Cardiac muscle cell (in vitro differentiated cells and primary cell): ENCODE results near the gene DDX54. TPM values are rescaled to one million over a fixed set of nuclear protein-coding genes. Genes with fewer than 3 reads are reported as not detected.

Source experiments
- DNase-seq, 2 donors: peaks; one replicate each; pipeline versions ENCODE4 v3.0.0 to v3.0.0-alpha.2; 2010 to 2017; ENCODE audit warnings: low read depth in 1 of 2, low spot score in 1 of 2
- H3K27ac ChIP-seq: fragments of 200-600 bp; sonication (generic); 2 replicates; pipeline ENCODE4 v1.5.1; 2016
- H3K27me3 ChIP-seq: fragments of 200-600 bp; sonication (generic); 2 replicates; pipeline ENCODE4 v1.6.0; 2016; ENCODE audit warnings: control low read depth
- H3K36me3 ChIP-seq: fragments of 200-600 bp; sonication (generic); 2 replicates; pipeline ENCODE4 v1.5.1; 2016; ENCODE audit warnings: control low read depth
- H3K4me1 ChIP-seq: fragments of 200-600 bp; sonication (generic); 2 replicates; pipeline ENCODE4 v1.8.1; 2017; ENCODE audit warnings: low read depth, mild to moderate bottlenecking, mixed run types
- H3K4me3 ChIP-seq: fragments of 200-600 bp; sonication (generic); 2 replicates; pipeline ENCODE4 v1.5.1; 2016; ENCODE audit warnings: mild to moderate bottlenecking
- H3K9me3 ChIP-seq: fragments of 200-600 bp; sonication (generic); 2 replicates; pipeline ENCODE4 v1.5.1; 2017; ENCODE audit warnings: low read depth, mild to moderate bottlenecking, control low read depth
- CTCF ChIP-seq: IDR thresholded peaks from 2 replicates; pipeline ENCODE4 v1.5.1; 2012; ENCODE audit warnings: low read depth, mild to moderate bottlenecking, low read length
- polyA plus RNA-seq: library from polyadenylated mRNA; unstranded; fragments of >200 nt; fragmentation: Nextera tagmentation; extraction: Ambion mirVana; gene quantifications from 2 replicates; pipeline ENCODE4 v1.2.1, GENCODE V29; 2016
- total RNA-seq: library from RNA; depleted of rRNA; stranded (reverse); fragments of >200 nt; gene quantifications from 2 replicates; pipeline ENCODE4 v1.2.3, GENCODE V29; 2016

DDX54 gene
- total and polyA plus RNA-seq, 2 experiments from 2014 or later = 49.2 to 148 TPM

GRCh38 chr12:113191227-113191626 is 5.9 kb upstream of the DDX54 start:
- Histone ChIP-seq H3K4me3 (no peak overlapping the region), H3K27me3 (no peaks in the 10 kb centered on the region), H3K36me3 (no peaks in the 10 kb centered on the region), H3K27ac (no peak overlapping the region), H3K4me1 (peaks cover 4% of the 10 kb centered on the region), H3K9me3 (no peaks in the 10 kb centered on the region)
- DNase-seq = no peak
- TF ChIP-seq CTCF = no peak

- Histone ChIP-seq H3K9me3 (no peaks in the 10 kb centered on the region), H3K27ac (peak overlapping the region; percentile 52)
- TF ChIP-seq CTCF = no peak
Measured at GRCh38 chr12:113190761-113191160, 5.5 kb upstream of the DDX54 start.

GRCh38 chr12:113189361-113189760 is 4.1 kb upstream of the DDX54 start:
- H3K27ac ChIP-seq = no peak overlapping the region
- H3K36me3 ChIP-seq = no peaks in the 10 kb centered on the region
- no peak for DNase-seq
- H3K4me1 ChIP-seq = peaks cover 4% of the 10 kb centered on the region
- H3K9me3 ChIP-seq = no peaks in the 10 kb centered on the region
- no peak overlapping the region for H3K4me3 ChIP-seq
- TF ChIP-seq CTCF = no peak
- H3K27me3 ChIP-seq = no peaks in the 10 kb centered on the region

More at GRCh38 chr12:113190761-113191160, 5.5 kb upstream of the DDX54 start:
- H3K27me3 ChIP-seq = no peaks in the 10 kb centered on the region
- H3K4me1 ChIP-seq = peaks cover 4% of the 10 kb centered on the region
- DNase-seq = peak; percentile 30 to 68
- no peak overlapping the region for H3K4me3 ChIP-seq
- H3K36me3 ChIP-seq = no peaks in the 10 kb centered on the region

- no peaks in the 10 kb centered on the region for H3K36me3 ChIP-seq
Measured at GRCh38 chr12:113186666-113187325, 1.5 kb upstream of the DDX54 start.

GRCh38 chr12:113186033-113186365 is 721 bp upstream of the DDX54 start:
- Histone ChIP-seq H3K4me3 (peak overlapping the region; percentile 74), H3K9me3 (no peaks in the 10 kb centered on the region), H3K27me3 (no peaks in the 10 kb centered on the region), H3K27ac (peak overlapping the region; percentile 95), H3K4me1 (peaks cover 4% of the 10 kb centered on the region), H3K36me3 (no peaks in the 10 kb centered on the region)
- no peak for TF ChIP-seq CTCF
- peak in 1 of 2 donors; percentile 19 for DNase-seq

More at GRCh38 chr12:113186666-113187325, 1.5 kb upstream of the DDX54 start:
- H3K4me1 ChIP-seq = peaks cover 4% of the 10 kb centered on the region
- DNase-seq = no peak
- no peak overlapping the region for H3K27ac ChIP-seq
- no peak for TF ChIP-seq CTCF
- H3K4me3 ChIP-seq = no peak overlapping the region
- H3K9me3 ChIP-seq = no peaks in the 10 kb centered on the region
- H3K27me3 ChIP-seq = no peaks in the 10 kb centered on the region
